ENCODE measurements around the gene TTC39A.

- TF ChIP-seq, protein P1, sequence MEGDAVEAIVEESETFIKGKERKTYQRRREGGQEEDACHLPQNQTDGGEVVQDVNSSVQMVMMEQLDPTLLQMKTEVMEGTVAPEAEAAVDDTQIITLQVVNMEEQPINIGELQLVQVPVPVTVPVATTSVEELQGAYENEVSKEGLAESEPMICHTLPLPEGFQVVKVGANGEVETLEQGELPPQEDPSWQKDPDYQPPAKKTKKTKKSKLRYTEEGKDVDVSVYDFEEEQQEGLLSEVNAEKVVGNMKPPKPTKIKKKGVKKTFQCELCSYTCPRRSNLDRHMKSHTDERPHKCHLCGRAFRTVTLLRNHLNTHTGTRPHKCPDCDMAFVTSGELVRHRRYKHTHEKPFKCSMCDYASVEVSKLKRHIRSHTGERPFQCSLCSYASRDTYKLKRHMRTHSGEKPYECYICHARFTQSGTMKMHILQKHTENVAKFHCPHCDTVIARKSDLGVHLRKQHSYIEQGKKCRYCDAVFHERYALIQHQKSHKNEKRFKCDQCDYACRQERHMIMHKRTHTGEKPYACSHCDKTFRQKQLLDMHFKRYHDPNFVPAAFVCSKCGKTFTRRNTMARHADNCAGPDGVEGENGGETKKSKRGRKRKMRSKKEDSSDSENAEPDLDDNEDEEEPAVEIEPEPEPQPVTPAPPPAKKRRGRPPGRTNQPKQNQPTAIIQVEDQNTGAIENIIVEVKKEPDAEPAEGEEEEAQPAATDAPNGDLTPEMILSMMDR (IDR thresholded peaks at IDR 0.05) = no peak
- TF ChIP-seq POLR2AphosphoS5 (IDR thresholded peaks at IDR 0.05) = no peak
- TF ChIP-seq POLR2A (IDR thresholded peaks at IDR 0.05) = no peak
Observed at GRCh38 chr1:51290489-51290847, 39.9 kb downstream of the TTC39A start.
